ENCODE measurements around the gene PCDHB13. TPM values are rescaled to one million over a fixed set of nuclear protein-coding genes. Genes with fewer than 3 reads are reported as not detected.
"Not testable (repeated sequence)": the region's sequence is repeated elsewhere in the genome, so short reads cannot be mapped to it uniquely, and the experiment has no call there.

The PCDHB13 gene
- total RNA-seq, 3 donors from 2014 or later = 3.7 to 5.9 (median 4.8) TPM

DNA sequence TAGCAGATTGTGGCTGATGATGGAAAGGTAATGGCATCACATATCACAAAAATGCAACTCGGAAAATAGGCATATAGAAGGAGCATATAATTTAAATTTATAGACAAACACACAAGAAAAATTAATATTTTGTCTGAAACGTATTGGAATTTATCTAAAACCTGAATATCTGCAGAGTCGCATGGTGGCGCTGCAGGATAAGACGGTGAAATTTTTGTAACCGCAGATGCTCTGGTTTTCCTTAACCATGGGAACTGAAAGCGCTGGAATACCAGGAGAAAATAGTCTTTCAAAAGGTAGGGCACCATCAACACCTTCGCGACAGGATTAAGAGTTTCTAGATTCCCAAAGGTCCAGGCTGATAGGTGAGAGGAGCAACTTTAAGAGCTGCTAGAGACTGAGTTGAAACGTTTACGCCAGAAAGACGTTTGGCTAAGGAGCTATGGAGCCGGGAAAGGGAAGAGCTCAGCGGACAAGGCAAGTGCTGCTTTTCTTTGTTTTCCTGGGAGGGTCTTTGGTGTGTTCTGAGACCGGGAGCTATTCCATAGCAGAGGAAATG lies 20.5 kb downstream of the PCDHB13 start:
- no peaks in the 10 kb centered on the region for H3K27me3 ChIP-seq
- H3K36me3 ChIP-seq = no peaks in the 10 kb centered on the region
- H3K4me3 ChIP-seq = peak overlapping the region; percentile 20 to 36 (median 28)
- no peak for TF ChIP-seq POLR2AphosphoS5 (IDR thresholded peaks at IDR 0.05)
- no peak for TF ChIP-seq POLR2A (IDR thresholded peaks at IDR 0.05)
- TF ChIP-seq, protein P1, sequence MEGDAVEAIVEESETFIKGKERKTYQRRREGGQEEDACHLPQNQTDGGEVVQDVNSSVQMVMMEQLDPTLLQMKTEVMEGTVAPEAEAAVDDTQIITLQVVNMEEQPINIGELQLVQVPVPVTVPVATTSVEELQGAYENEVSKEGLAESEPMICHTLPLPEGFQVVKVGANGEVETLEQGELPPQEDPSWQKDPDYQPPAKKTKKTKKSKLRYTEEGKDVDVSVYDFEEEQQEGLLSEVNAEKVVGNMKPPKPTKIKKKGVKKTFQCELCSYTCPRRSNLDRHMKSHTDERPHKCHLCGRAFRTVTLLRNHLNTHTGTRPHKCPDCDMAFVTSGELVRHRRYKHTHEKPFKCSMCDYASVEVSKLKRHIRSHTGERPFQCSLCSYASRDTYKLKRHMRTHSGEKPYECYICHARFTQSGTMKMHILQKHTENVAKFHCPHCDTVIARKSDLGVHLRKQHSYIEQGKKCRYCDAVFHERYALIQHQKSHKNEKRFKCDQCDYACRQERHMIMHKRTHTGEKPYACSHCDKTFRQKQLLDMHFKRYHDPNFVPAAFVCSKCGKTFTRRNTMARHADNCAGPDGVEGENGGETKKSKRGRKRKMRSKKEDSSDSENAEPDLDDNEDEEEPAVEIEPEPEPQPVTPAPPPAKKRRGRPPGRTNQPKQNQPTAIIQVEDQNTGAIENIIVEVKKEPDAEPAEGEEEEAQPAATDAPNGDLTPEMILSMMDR (IDR thresholded peaks at IDR 0.05) = no peak
- H3K4me1 ChIP-seq = no peaks in the 10 kb centered on the region
- intact Hi-C loops (cut with DNase I; ENCODE audit: low total_unique reads) = no loop called here
- H3K9me3 ChIP-seq = peaks cover 75 to 91% of the 10 kb centered on the region in 2 donors
- no peak overlapping the region for H3K27ac ChIP-seq
- DNase-seq (ENCODE audit: low spot score in 2 of 2) = no peak

DNA sequence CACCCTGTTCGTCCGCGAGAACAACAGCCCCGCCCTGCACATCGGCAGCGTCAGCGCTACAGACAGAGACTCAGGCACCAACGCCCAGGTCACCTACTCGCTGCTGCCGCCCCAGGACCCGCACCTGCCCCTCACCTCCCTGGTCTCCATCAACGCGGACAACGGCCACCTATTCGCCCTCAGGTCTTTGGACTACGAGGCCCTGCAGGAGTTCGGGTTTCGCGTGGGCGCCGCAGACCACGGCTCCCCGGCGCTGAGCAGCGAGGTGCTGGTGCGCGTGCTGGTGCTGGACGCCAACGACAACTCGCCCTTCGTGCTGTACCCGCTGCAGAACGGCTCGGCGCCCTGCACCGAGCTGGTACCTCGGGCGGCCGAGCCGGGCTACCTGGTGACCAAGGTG lies 22.2 kb downstream of the PCDHB13 start:
- H3K27me3 ChIP-seq; H3K4me1 ChIP-seq; DNase-seq (ENCODE audit: low spot score in 2 of 2); intact Hi-C loops (cut with DNase I; ENCODE audit: low total_unique reads); H3K27ac ChIP-seq; H3K36me3 ChIP-seq; H3K4me3 ChIP-seq: not testable (repeated sequence)
- peaks cover 87 to 100% of the 10 kb centered on the region in 2 donors for H3K9me3 ChIP-seq

DNA sequence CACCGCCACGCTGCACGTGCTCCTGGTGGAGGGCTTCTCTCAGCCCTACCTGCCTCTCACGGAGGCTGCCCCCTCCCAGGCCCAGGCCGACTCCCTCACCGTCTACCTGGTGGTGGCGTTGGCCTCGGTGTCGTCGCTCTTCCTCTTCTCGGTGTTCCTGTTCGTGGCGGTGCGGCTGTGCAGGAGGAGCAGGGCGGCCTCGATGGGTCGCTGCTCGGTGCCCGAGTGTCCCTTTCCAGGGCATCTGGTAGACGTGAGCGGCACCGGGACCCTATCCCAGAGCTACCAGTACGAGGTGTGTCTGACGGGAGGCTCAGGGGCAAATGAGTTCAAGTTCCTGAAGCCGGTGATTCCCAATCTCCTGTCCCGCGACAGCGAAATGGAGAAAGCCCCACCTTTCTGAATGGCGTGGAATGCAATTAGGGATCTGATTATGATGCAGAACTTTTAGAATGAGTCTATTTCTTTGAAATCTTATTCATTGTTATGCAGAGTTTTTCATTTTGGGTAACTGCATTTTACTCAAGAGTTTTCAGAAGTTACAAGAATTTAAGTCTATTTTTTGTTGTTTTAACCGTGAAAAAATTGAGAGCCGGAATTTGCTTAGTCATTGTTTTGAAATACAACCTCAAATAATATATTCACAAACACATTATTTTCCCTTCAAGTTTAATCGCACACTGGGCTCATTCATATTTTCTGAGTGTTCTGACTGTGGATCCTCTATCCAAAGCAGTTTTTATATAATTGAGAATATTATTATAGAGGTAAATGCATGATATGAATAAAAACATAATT lies 23.0 kb downstream of the PCDHB13 start:
- Histone ChIP-seq H3K4me1 (no peaks in the 10 kb centered on the region), H3K9me3 (peaks cover 90 to 100% of the 10 kb centered on the region in 2 donors), H3K27me3 (no peaks in the 10 kb centered on the region), H3K4me3 (no peak overlapping the region), H3K36me3 (no peaks in the 10 kb centered on the region), H3K27ac (no peak overlapping the region)
- no peak for DNase-seq (ENCODE audit: low spot score in 2 of 2)
- intact Hi-C loops (cut with DNase I; ENCODE audit: low total_unique reads) = no loop called here
- TF ChIP-seq POLR2A (IDR thresholded peaks at IDR 0.05) (no peak), POLR2AphosphoS5 (IDR thresholded peaks at IDR 0.05) (no peak)
- TF ChIP-seq, protein P1 (IDR thresholded peaks at IDR 0.05) = no peak

DNA sequence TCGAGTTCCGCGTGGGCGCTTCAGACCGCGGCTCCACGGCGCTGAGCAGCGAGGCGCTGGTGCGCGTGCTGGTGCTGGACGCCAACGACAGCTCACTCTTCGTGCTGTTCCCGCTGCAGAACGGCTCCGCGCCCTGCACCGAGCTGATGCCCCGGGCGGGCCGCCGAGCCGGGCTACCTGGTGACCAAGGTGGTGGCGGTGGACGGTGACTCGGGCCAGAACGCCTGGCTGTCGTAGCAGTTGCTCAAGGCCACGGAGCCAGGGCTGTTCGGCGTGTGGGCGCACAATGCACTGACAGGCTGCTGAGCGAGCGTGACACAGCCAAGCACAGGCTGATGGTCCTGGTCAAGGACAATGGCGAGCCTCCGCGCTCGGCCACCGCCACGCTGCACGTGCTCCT lies 27.8 kb downstream of the PCDHB13 start:
- Histone ChIP-seq H3K27me3 (no peaks in the 10 kb centered on the region), H3K4me1 (no peaks in the 10 kb centered on the region), H3K27ac (no peak overlapping the region), H3K9me3 (peaks cover 86 to 100% of the 10 kb centered on the region in 2 donors), H3K4me3 (no peak overlapping the region), H3K36me3 (no peaks in the 10 kb centered on the region)
- no peak for DNase-seq (ENCODE audit: low spot score in 2 of 2)
- intact Hi-C loops (cut with DNase I; ENCODE audit: low total_unique reads) = no loop called here
- TF ChIP-seq, protein P1 (IDR thresholded peaks at IDR 0.05) = no peak
- no peak for TF ChIP-seq POLR2A (IDR thresholded peaks at IDR 0.05)
- no peak for TF ChIP-seq POLR2AphosphoS5 (IDR thresholded peaks at IDR 0.05)

DNA sequence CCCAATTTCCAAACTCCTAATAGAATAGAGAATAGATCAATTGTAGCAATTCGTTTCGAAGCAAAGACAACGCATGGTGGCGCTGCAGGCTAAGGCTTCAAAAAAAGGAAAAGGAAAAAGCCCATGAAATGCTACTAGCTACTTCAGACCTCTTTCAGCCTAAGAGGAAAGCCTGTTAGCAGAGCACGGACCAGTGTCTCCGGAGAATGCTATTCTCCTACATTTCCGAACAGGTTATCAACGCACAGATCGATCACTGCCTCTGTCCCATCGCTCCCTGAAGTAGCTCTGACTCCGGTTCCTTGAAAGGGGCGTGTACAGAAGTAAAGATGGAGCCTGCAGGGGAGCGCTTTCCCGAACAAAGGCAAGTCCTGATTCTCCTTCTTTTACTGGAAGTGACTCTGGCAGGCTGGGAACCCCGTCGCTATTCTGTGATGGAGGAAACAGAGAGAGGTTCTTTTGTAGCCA lies 31.6 kb downstream of the PCDHB13 start, which contains the start of gene PCDHB15:
TSS of gene PCDHB15 (plus strand) at position 146 of the 468 bp plus-strand sequence. CDS start at position 330, 184 bp downstream.
- H3K4me3 ChIP-seq = peak within 1 kb of the TSS in 2 of 3 donors; percentile 10 to 14
- no peak within 1 kb of the TSS for H3K27ac ChIP-seq
- TF ChIP-seq POLR2AphosphoS5 (IDR thresholded peaks at IDR 0.05) = no peak
- no peaks in the 10 kb centered on the region for H3K4me1 ChIP-seq
- H3K9me3 ChIP-seq = peaks cover 81 to 100% of the 10 kb centered on the region in 2 donors
- H3K27me3 ChIP-seq = no peaks in the 10 kb centered on the region
- no peaks in the 10 kb centered on the region for H3K36me3 ChIP-seq
- DNase-seq (ENCODE audit: low spot score in 2 of 2) = no peak
- intact Hi-C loops (cut with DNase I; ENCODE audit: low total_unique reads) = no loop called here

DNA sequence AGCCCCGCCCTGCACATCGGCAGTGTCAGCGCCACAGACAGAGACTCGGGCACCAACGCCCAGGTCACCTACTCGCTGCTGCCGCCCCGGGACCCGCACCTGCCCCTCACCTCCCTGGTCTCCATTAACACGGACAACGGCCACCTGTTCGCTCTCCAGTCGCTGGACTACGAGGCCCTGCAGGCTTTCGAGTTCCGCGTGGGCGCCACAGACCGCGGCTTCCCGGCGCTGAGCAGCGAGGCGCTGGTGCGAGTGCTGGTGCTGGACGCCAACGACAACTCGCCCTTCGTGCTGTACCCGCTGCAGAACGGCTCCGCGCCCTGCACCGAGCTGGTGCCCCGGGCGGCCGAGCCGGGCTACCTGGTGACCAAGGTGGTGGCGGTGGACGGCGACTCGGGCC lies 33.3 kb downstream of the PCDHB13 start:
- H3K4me3 ChIP-seq; H3K36me3 ChIP-seq; DNase-seq (ENCODE audit: low spot score in 2 of 2); H3K27ac ChIP-seq; intact Hi-C loops (cut with DNase I; ENCODE audit: low total_unique reads); H3K4me1 ChIP-seq; H3K27me3 ChIP-seq: not testable (repeated sequence)
- H3K9me3 ChIP-seq = peaks cover 81 to 100% of the 10 kb centered on the region in 2 donors

DNA sequence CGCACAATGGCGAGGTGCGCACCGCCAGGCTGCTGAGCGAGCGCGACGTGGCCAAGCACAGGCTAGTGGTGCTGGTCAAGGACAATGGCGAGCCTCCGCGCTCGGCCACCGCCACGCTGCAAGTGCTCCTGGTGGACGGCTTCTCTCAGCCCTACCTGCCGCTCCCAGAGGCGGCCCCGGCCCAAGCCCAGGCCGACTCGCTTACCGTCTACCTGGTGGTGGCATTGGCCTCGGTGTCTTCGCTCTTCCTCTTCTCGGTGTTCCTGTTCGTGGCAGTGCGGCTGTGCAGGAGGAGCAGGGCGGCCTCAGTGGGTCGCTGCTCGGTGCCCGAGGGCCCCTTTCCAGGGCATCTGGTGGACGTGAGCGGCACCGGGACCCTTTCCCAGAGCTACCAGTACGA lies 33.7 kb downstream of the PCDHB13 start:
- H3K4me3 ChIP-seq = peak overlapping the region in 1 of 3 donors; percentile 21
- H3K9me3 ChIP-seq = peaks cover 81 to 100% of the 10 kb centered on the region in 2 donors
- DNase-seq (ENCODE audit: low spot score in 2 of 2); intact Hi-C loops (cut with DNase I; ENCODE audit: low total_unique reads); H3K27ac ChIP-seq; H3K36me3 ChIP-seq; H3K27me3 ChIP-seq; H3K4me1 ChIP-seq: not testable (repeated sequence)
